RWPE1 (cell line): Measurements from ENCODE around the gene SLC13A5.

Source experiments
- CTCF ChIA-PET: fragments of 350-600 bp; sonication (Branson Sonifier 250); formaldehyde crosslinking; extraction: SDS; loops from one replicate; lab custom pipeline; 2021; lab: Yijun Ruan, JAX
- POLR2A ChIA-PET: fragments of 400-600 bp; formaldehyde crosslinking; extraction: SDS; loops from one replicate; lab custom pipeline; 2020; ENCODE audit warnings: antibody characterized with exemption; ENCODE audit not compliant: low non-redundant PET; lab: Yijun Ruan, JAX
- DNase-seq: peaks from one replicate; pipeline ENCODE4 v3.0.0; 2012; ENCODE audit warnings: low spot score
- H3K27ac ChIP-seq: fragments of 450-650 bp; 2 replicates; pipeline ENCODE4 v1.5.1; 2017
- CTCF ChIP-seq: fragments of 450-650 bp; conservative IDR thresholded peaks from 2 replicates; pipeline ENCODE4 v1.5.1; 2017; ENCODE audit warnings: low read depth, mild to moderate bottlenecking

SLC13A5 gene

GRCh38 chr17:6648181-6648580 lies 65.0 kb downstream of the SLC13A5 start:
- ChIA-PET POLR2A (no interaction called here), CTCF (interaction anchor here (0.7 to 0.9 kb wide), 2 partner anchors 10 to 31 kb away, joined by 3 read pairs; no protein-coding TSS in a partner anchor)
- TF ChIP-seq CTCF, result peak; percentile 31
- DNase-seq, result no peak
- no peak overlapping the region for H3K27ac ChIP-seq

GRCh38 chr17:6643451-6644125 lies 69.6 kb downstream of the SLC13A5 start:
- ChIA-PET CTCF (no interaction called here), POLR2A (no interaction called here)
- no peak overlapping the region; the same call in 1 of the 2 replicates for H3K27ac ChIP-seq
- TF ChIP-seq CTCF, result no peak
- DNase-seq, result peak; percentile 48

GRCh38 chr17:6642592-6642991 lies 70.6 kb downstream of the SLC13A5 start:
- POLR2A ChIA-PET, result no interaction called here
- no peak overlapping the region for H3K27ac ChIP-seq
- no peak for TF ChIP-seq CTCF
- CTCF ChIA-PET, result interaction anchor here (1.2 kb wide), 1 partner anchor 88 kb away, joined by 3 read pairs; no protein-coding TSS in a partner anchor
- peak; percentile 62 for DNase-seq

GRCh38 chr17:6641247-6641863 lies 71.8 kb downstream of the SLC13A5 start:
- CTCF ChIA-PET, result no interaction called here
- H3K27ac ChIP-seq, result peak overlapping the region; percentile 96
- DNase-seq, result peak; percentile 26
- POLR2A ChIA-PET, result no interaction called here
- TF ChIP-seq CTCF, result no peak

- no peak for TF ChIP-seq CTCF
- POLR2A ChIA-PET, result no interaction called here
- CTCF ChIA-PET, result no interaction called here
- peak within 1 kb of the TSS; percentile 96 for H3K27ac ChIP-seq
- peak; percentile 81 for DNase-seq
Observed at GRCh38 chr17:6640536-6641246, 72.5 kb downstream of the SLC13A5 start, which contains the start of the genes KIAA0753 and TXNDC17. TSS of gene KIAA0753 (minus strand) at chr17:6640711. CDS start at chr17:6635103, 5,608 bp downstream. TSS of gene TXNDC17 (plus strand) at chr17:6641060. CDS start at chr17:6641083, 23 bp downstream.
